Transverse colon (tissue), 3 donors: Measurements from ENCODE around the gene SLC25A47.

Experiments used
- CTCF ChIP-seq, 5 experiments: fragments of 200-600 bp in 3 of 5; fragments of 450-650 bp in 2 of 5; sonication (generic) in 3 of 5; IDR thresholded peaks; 1 replicate in 2 of 5; 2 replicates in 3 of 5; pipeline ENCODE4 v1.5.1; 2016 to 2017; ENCODE audit warnings: antibody characterized with exemption in 5 of 5, inconsistent platforms in 3 of 5, mild to moderate bottlenecking in 2 of 5, moderate library complexity in 1 of 5
- POLR2A ChIP-seq: fragments of 450-650 bp; IDR thresholded peaks from one replicate; pipeline ENCODE4 v1.6.1; 2016; ENCODE audit warnings: antibody characterized with exemption, mild to moderate bottlenecking, moderate library complexity

GRCh38 chr14:100322138-100322957 is 791 bp upstream of the SLC25A47 start:
- TF ChIP-seq POLR2A (no peak), CTCF (IDR thresholded peaks at IDR 0.05) (no peak)
